ENCODE results near the gene ACSF3.
"Not testable (repeated sequence)": the region's sequence is repeated elsewhere in the genome, so short reads cannot be mapped to it uniquely, and the experiment has no call there.

ACSF3 gene

GRCh38 chr16:89055894-89056555 lies 37.6 kb upstream of the ACSF3 start:
- DNase-seq (ENCODE audit: low read depth in 2 of 2), result no peak

GRCh38 chr16:89056592-89056991 lies 37.1 kb upstream of the ACSF3 start:
- no peak for DNase-seq (ENCODE audit: low read depth in 2 of 2)

GRCh38 chr16:89057738-89058137 lies 35.9 kb upstream of the ACSF3 start:
- no peak for DNase-seq (ENCODE audit: low read depth in 2 of 2)

GRCh38 chr16:89058812-89059211 lies 34.8 kb upstream of the ACSF3 start:
- DNase-seq (ENCODE audit: low read depth in 2 of 2), result no peak

GRCh38 chr16:89060207-89060794 lies 33.4 kb upstream of the ACSF3 start:
- no peak for DNase-seq (ENCODE audit: low read depth in 2 of 2)

- no peak for DNase-seq (ENCODE audit: low read depth in 2 of 2)
These were observed 32.6 kb upstream of the ACSF3 start for GRCh38 chr16:89061086-89061485.

- no peak for DNase-seq (ENCODE audit: low read depth in 2 of 2)
These were observed 31.9 kb upstream of the ACSF3 start for GRCh38 chr16:89061590-89062380.

GRCh38 chr16:89062389-89063345 lies 31.0 kb upstream of the ACSF3 start:
- DNase-seq (ENCODE audit: low read depth in 2 of 2), result no peak

GRCh38 chr16:89063768-89064320 lies 29.8 kb upstream of the ACSF3 start:
- DNase-seq (ENCODE audit: low read depth in 2 of 2), result no peak

- DNase-seq (ENCODE audit: low read depth in 2 of 2), result no peak
These were observed 28.8 kb upstream of the ACSF3 start for GRCh38 chr16:89064606-89065457.

GRCh38 chr16:89065458-89065822 lies 28.2 kb upstream of the ACSF3 start:
- no peak for DNase-seq (ENCODE audit: low read depth in 2 of 2)

- no peak for DNase-seq (ENCODE audit: low read depth in 2 of 2)
These were observed 26.9 kb upstream of the ACSF3 start for GRCh38 chr16:89066721-89067120.

GRCh38 chr16:89067677-89068443 lies 25.8 kb upstream of the ACSF3 start:
- no peak for DNase-seq (ENCODE audit: low read depth in 2 of 2)

GRCh38 chr16:89068814-89069616 lies 24.6 kb upstream of the ACSF3 start:
- DNase-seq (ENCODE audit: low read depth in 2 of 2), result not testable (repeated sequence)

GRCh38 chr16:89069920-89070319 lies 23.7 kb upstream of the ACSF3 start:
- no peak for DNase-seq (ENCODE audit: low read depth in 2 of 2)

- no peak for DNase-seq (ENCODE audit: low read depth in 2 of 2)
These were observed 23.1 kb upstream of the ACSF3 start for GRCh38 chr16:89070590-89070989.

- no peak for DNase-seq (ENCODE audit: low read depth in 2 of 2)
These were observed 21.7 kb upstream of the ACSF3 start for GRCh38 chr16:89071686-89072547.

GRCh38 chr16:89072548-89073130 lies 21.0 kb upstream of the ACSF3 start:
- DNase-seq (ENCODE audit: low read depth in 2 of 2), result no peak

All from stimulated activated CD4-positive, alpha-beta T cell treated with anti-CD3 and anti-CD28 coated beads, Interleukin-1b, Interleukin-23, amount 100 ng/mL, for 4 hours (primary cell).